H9 (cell line): Measurements from ENCODE around the gene ACRV1. TPM values are rescaled to one million over a fixed set of nuclear protein-coding genes. Genes with fewer than 3 reads are reported as not detected.

Experiments
- DNase-seq: peaks from one replicate; pipeline ENCODE4 v3.0.0-alpha.2; 2017
- H2AFZ ChIP-seq: one replicate; pipeline ENCODE4 v1.6.1; 2013; ENCODE audit warnings: mild to moderate bottlenecking, low read length, control low read depth, moderate library complexity
- H2AK5ac ChIP-seq: 2 replicates; pipeline ENCODE4 v1.6.1; 2013; ENCODE audit warnings: low read length, control low read depth, mixed read lengths; ENCODE audit not compliant: insufficient read length
- H2BK120ac ChIP-seq: one replicate; pipeline ENCODE4 v1.6.1; 2013; ENCODE audit warnings: low read depth, mild to moderate bottlenecking, low read length, control low read depth, inconsistent platforms; ENCODE audit not compliant: poor library complexity, severe bottlenecking
- H2BK12ac ChIP-seq: 2 replicates; pipeline ENCODE4 v1.6.1; 2013; ENCODE audit warnings: low read length, control low read depth, mixed read lengths, low read depth; ENCODE audit not compliant: insufficient read length
- H2BK15ac ChIP-seq: 2 replicates; pipeline ENCODE4 v1.6.1; 2013; ENCODE audit warnings: low read depth, low read length, control low read depth
- H2BK20ac ChIP-seq: one replicate; pipeline ENCODE4 v1.6.1; 2013; ENCODE audit warnings: low read depth, mild to moderate bottlenecking, low read length, control low read depth, inconsistent platforms; ENCODE audit not compliant: poor library complexity, severe bottlenecking
- H2BK5ac ChIP-seq: 2 replicates; pipeline ENCODE4 v1.6.1; 2013; ENCODE audit warnings: low read length, control low read depth, mixed read lengths; ENCODE audit not compliant: insufficient read length
- H3K14ac ChIP-seq: 2 replicates; pipeline ENCODE4 v1.6.1; 2013; ENCODE audit warnings: low read length, control low read depth; ENCODE audit not compliant: insufficient read depth
- H3K18ac ChIP-seq: 2 replicates; pipeline ENCODE4 v1.6.1; 2013; ENCODE audit warnings: low read depth, mild to moderate bottlenecking, mixed read lengths, low read length, control low read depth; ENCODE audit not compliant: insufficient read length
- H3K23ac ChIP-seq: 2 replicates; pipeline ENCODE4 v1.6.1; 2013; ENCODE audit warnings: low read length, control low read depth, mixed read lengths, low read depth; ENCODE audit not compliant: insufficient read length
- H3K23me2 ChIP-seq: 2 replicates; pipeline ENCODE4 v1.6.1; 2013; ENCODE audit warnings: low read depth, mild to moderate bottlenecking, mixed read lengths, low read length, control low read depth; ENCODE audit not compliant: insufficient read length, poor library complexity, severe bottlenecking
- H3K27ac ChIP-seq: 2 replicates; pipeline ENCODE4 v1.5.1; 2013; ENCODE audit warnings: low read length, control low read depth, mixed read lengths, low read depth; ENCODE audit not compliant: insufficient read length
- H3K27me3 ChIP-seq: 2 replicates; pipeline ENCODE4 v1.6.1; 2013; ENCODE audit warnings: low read length, control low read depth, inconsistent platforms; ENCODE audit not compliant: insufficient read depth
- H3K4ac ChIP-seq: 2 replicates; pipeline ENCODE4 v1.6.1; 2013; ENCODE audit warnings: low read depth, mild to moderate bottlenecking, control low read depth, inconsistent platforms, low read length, moderate library complexity
- H3K4me1 ChIP-seq: 2 replicates; pipeline ENCODE4 v1.6.1; 2013; ENCODE audit warnings: low read length, control low read depth, inconsistent platforms; ENCODE audit not compliant: insufficient read depth
- H3K4me2 ChIP-seq: 2 replicates; pipeline ENCODE4 v1.6.1; 2013; ENCODE audit warnings: low read length, control low read depth, mixed read lengths; ENCODE audit not compliant: insufficient read length, insufficient read depth
- H3K56ac ChIP-seq: 2 replicates; pipeline ENCODE4 v1.6.1; 2013; ENCODE audit warnings: low read depth, mild to moderate bottlenecking, mixed read lengths, low read length, control low read depth; ENCODE audit not compliant: insufficient read length
- H3K79me1 ChIP-seq: 2 replicates; pipeline ENCODE4 v1.6.1; 2013; ENCODE audit warnings: low read depth, mild to moderate bottlenecking, moderate library complexity, low read length, control low read depth, inconsistent platforms; ENCODE audit not compliant: insufficient read depth, poor library complexity, severe bottlenecking
- H3K79me2 ChIP-seq: 2 replicates; pipeline ENCODE4 v1.6.1; 2013; ENCODE audit warnings: low read length, control low read depth, inconsistent platforms; ENCODE audit not compliant: insufficient read depth
- H3K9ac ChIP-seq: 2 replicates; pipeline ENCODE4 v1.6.1; 2013; ENCODE audit warnings: low read length, control low read depth, mixed read lengths; ENCODE audit not compliant: insufficient read length; ENCODE audit errors: extremely low read depth
- H3K9me3 ChIP-seq: one replicate; pipeline ENCODE4 v1.6.1; 2013; ENCODE audit warnings: low read depth, low read length, inconsistent platforms; ENCODE audit not compliant: control insufficient read depth
- H3T11ph ChIP-seq: one replicate; pipeline ENCODE4 v1.6.1; 2013; ENCODE audit warnings: mild to moderate bottlenecking, low read length, control low read depth, inconsistent platforms
- H4K20me1 ChIP-seq: one replicate; pipeline ENCODE4 v1.6.1; 2013; ENCODE audit not compliant: control insufficient read depth, insufficient read length, insufficient read depth
- H4K5ac ChIP-seq: 2 replicates; pipeline ENCODE4 v1.6.1; 2013; ENCODE audit warnings: low read depth, mild to moderate bottlenecking, mixed read lengths, low read length, control low read depth; ENCODE audit not compliant: insufficient read length
- H4K8ac ChIP-seq: replicated peaks from 2 replicates; pipeline ENCODE4 v1.6.1; 2013; ENCODE audit warnings: low read length, control low read depth, mixed read lengths, low read depth; ENCODE audit not compliant: insufficient read length
- H4K91ac ChIP-seq: 2 replicates; pipeline ENCODE4 v1.6.1; 2013; ENCODE audit warnings: low read depth, mild to moderate bottlenecking, moderate library complexity, mixed read lengths, low read length, control low read depth; ENCODE audit not compliant: insufficient read length
- H3K27ac Mint-ChIP-seq, 3 experiments: 2 replicates in 2 of 3; 3 replicates in 1 of 3; pipeline ENCODE4 v1.8.0; 2020 to 2021; ENCODE audit warnings: mixed read lengths in 3 of 3, mild to moderate bottlenecking in 1 of 3, moderate library complexity in 1 of 3
- H3K27me3 Mint-ChIP-seq: 2 replicates; pipeline ENCODE4 v1.8.0; 2021; ENCODE audit warnings: low read depth, mild to moderate bottlenecking, moderate library complexity, mixed read lengths
- H3K36me3 Mint-ChIP-seq, 3 experiments: 2 replicates in 2 of 3; 3 replicates in 1 of 3; pipeline ENCODE4 v1.8.0; 2020 to 2021; ENCODE audit warnings: low read depth in 3 of 3, mixed read lengths in 3 of 3; ENCODE audit not compliant: insufficient read depth in 1 of 3
- H3K4me1 Mint-ChIP-seq, 2 experiments: 2 replicates each; pipeline ENCODE4 v1.8.0; 2020; ENCODE audit warnings: mixed read lengths in 2 of 2
- H3K4me3 Mint-ChIP-seq, 2 experiments: 2 replicates in 1 of 2; 3 replicates in 1 of 2; pipeline ENCODE4 v1.8.0; 2020 to 2021; ENCODE audit warnings: mild to moderate bottlenecking in 2 of 2, mixed read lengths in 2 of 2, moderate library complexity in 1 of 2
- H3K9me3 Mint-ChIP-seq, 2 experiments: 2 replicates in 1 of 2; 3 replicates in 1 of 2; pipeline ENCODE4 v1.8.0; 2020; ENCODE audit warnings: mild to moderate bottlenecking in 2 of 2, mixed read lengths in 2 of 2, moderate library complexity in 1 of 2
- CTCF ChIP-seq: fragments of 200-600 bp; sonication (generic); conservative IDR thresholded peaks from 3 replicates; pipeline ENCODE4 v1.8.0; 2021; ENCODE audit warnings: antibody characterized with exemption, mild to moderate bottlenecking
- WGBS: extraction: QIAGEN DNeasy Blood & Tissue Kit; methylation state at CpG from one replicate; pipeline ENCODE4 v1.1.7; 2013; ENCODE audit warnings: missing lambda C conversion rate, low lambda C conversion rate, mixed read lengths; ENCODE audit not compliant: insufficient read length; ENCODE audit errors: extremely low coverage; 5-methylcytosine and 5-hydroxymethylcytosine counted together
- total RNA-seq: library from RNA; stranded (reverse); gene quantifications from 2 replicates; pipeline ENCODE4 v1.2.1, GENCODE V29; 2021

ACRV1 gene
- total RNA-seq, 1 experiment from 2014 or later: not detected

- no peaks in the 10 kb centered on the region for H3K4me1 Mint-ChIP-seq
- H3K79me2 ChIP-seq: 0 out of 2 replicates have a peak, but pooled peaks cover under 1% of the 10 kb centered on the region
These were observed 34.8 kb downstream of the ACRV1 start for GRCh38 chr11:125645871-125646270.

More at GRCh38 chr11:125645871-125646270, 34.8 kb downstream of the ACRV1 start:
- H4K5ac ChIP-seq: no peak overlapping the region
- H3K23ac ChIP-seq: no peak overlapping the region
- no peak overlapping the region for H2BK15ac ChIP-seq
- H3K4ac ChIP-seq: no peak overlapping the region
- H2AK5ac ChIP-seq: no peak overlapping the region
- no peaks in the 10 kb centered on the region for H3K27me3 ChIP-seq
- no peak overlapping the region for H3K14ac ChIP-seq
- H4K8ac ChIP-seq: no peak overlapping the region
- no peak overlapping the region for H2BK5ac ChIP-seq
- H4K91ac ChIP-seq: no peak overlapping the region
- H4K20me1 ChIP-seq: no peaks in the 10 kb centered on the region
- no peak overlapping the region for H2AFZ ChIP-seq
- no peak for DNase-seq
- no peaks in the 10 kb centered on the region for H3K9me3 ChIP-seq
- WGBS: no CpG with 5 or more reads among the region's 3 CpGs
- H3K4me1 ChIP-seq: no peaks in the 10 kb centered on the region
- H3K23me2 ChIP-seq: no peaks in the 10 kb centered on the region
- H3K56ac ChIP-seq: no peak overlapping the region
- Mint-ChIP-seq H3K27ac (no peak overlapping the region), H3K4me3 (no peak overlapping the region), H3K27me3 (no peaks in the 10 kb centered on the region), H3K36me3 (peaks cover 26 to 87% (median 77%) of the 10 kb centered on the region in 3 experiments; a peak in 6 of 7 replicates), H3K9me3 (no peaks in the 10 kb centered on the region)
- no peak overlapping the region for H3K18ac ChIP-seq
- TF ChIP-seq CTCF: no peak
- no peak overlapping the region for H3K4me2 ChIP-seq
- H3K9ac ChIP-seq: no peak overlapping the region
- H2BK20ac ChIP-seq: no peak overlapping the region
- H3K79me1 ChIP-seq: no peaks in the 10 kb centered on the region
- no peak overlapping the region for H3K27ac ChIP-seq
- H3T11ph ChIP-seq: no peak overlapping the region
- no peak overlapping the region for H2BK12ac ChIP-seq
- no peak overlapping the region for H2BK120ac ChIP-seq
